HepG2 (cell line): ENCODE results near the gene COPS3. TPM values are rescaled to one million over a fixed set of nuclear protein-coding genes. Genes with fewer than 3 reads are reported as not detected.

ENCODE experiments used
- ATAC-seq: fragments of 200-7000 bp; cut with Tn5 transposase; 3 replicates; pipeline ENCODE4 v1.9.1; 2020; ENCODE audit warnings: mild to moderate bottlenecking, moderate library complexity
- BruUV-seq: library from RNA; stranded (reverse); fragments of 400-500 nt; replicated peaks from 2 replicates; lab custom pipeline; 2021; lab: Mats Ljungman, UMichigan
- CTCF ChIA-PET: fragments of 300-600 bp; formaldehyde crosslinking; extraction: SDS; loops from one replicate; lab custom pipeline; 2021; ENCODE audit warnings: low total read pairs, inconsistent platforms, low intra/inter-chr PET ratio; lab: Yijun Ruan, JAX
- POLR2A ChIA-PET: fragments of 350-600 bp; sonication (Branson Sonifier 250); formaldehyde crosslinking; loops from one replicate; lab custom pipeline; 2020; ENCODE audit warnings: antibody characterized with exemption, inconsistent platforms; lab: Yijun Ruan, JAX
- DNase-seq: peaks from one replicate; pipeline ENCODE4 v3.0.0-alpha.2; 2015; ENCODE audit warnings: low spot score
- FAIRE-seq: peaks from 3 replicates; lab custom pipeline; 2011; peaks lifted over from hg19 to GRCh38; lab: Jason Lieb, UNC
- H2AFZ ChIP-seq: one replicate; pipeline ENCODE4 v1.6.1; 2011; ENCODE audit warnings: low read length, inconsistent platforms
- H3K27ac ChIP-seq: fragments of 300-600 bp; 3 replicates; pipeline ENCODE4 v1.8.0; 2011; ENCODE audit warnings: mixed run types, mild to moderate bottlenecking, mixed read lengths, low read length, inconsistent platforms; ENCODE audit not compliant: insufficient read depth; ENCODE audit errors: extremely low read length
- H3K27me3 ChIP-seq, 2 experiments: fragments of 200-600 bp in 1 of 2; 2 replicates in 1 of 2; 3 replicates in 1 of 2; pipeline versions ENCODE4 v1.6.0 to v1.8.0; 2011; ENCODE audit warnings: low read length in 2 of 2, mild to moderate bottlenecking in 2 of 2, moderate library complexity in 2 of 2, inconsistent platforms in 1 of 2; ENCODE audit not compliant: insufficient read depth in 2 of 2, control insufficient read depth in 1 of 2
- H3K36me3 ChIP-seq, 2 experiments: fragments of 200-600 bp in 1 of 2; replicated peaks in 1 of 2; 2 replicates in 1 of 2; 3 replicates in 1 of 2; pipeline versions ENCODE4 v1.5.1 to v1.8.0; 2011; ENCODE audit warnings: low read length in 2 of 2, inconsistent platforms in 1 of 2; ENCODE audit not compliant: insufficient read depth in 2 of 2, control insufficient read depth in 1 of 2
- H3K4me1 ChIP-seq: 2 replicates; pipeline ENCODE4 v1.5.1; 2012; ENCODE audit warnings: low read length, inconsistent platforms; ENCODE audit not compliant: insufficient read depth
- H3K4me2 ChIP-seq: 2 replicates; pipeline ENCODE4 v1.6.0; 2011; ENCODE audit warnings: low read depth, low read length, inconsistent platforms
- H3K4me3 ChIP-seq, 3 experiments: fragments of 200-600 bp in 1 of 3; sonication (generic), shearing (Covaris generic) in 1 of 3; replicated peaks in 1 of 3; 2 replicates each; pipeline ENCODE4 v1.5.1; 2011 to 2016; ENCODE audit warnings: low read length in 3 of 3, inconsistent platforms in 2 of 3, low read depth in 2 of 3, mild to moderate bottlenecking in 2 of 3, control low read depth in 1 of 3, mixed read lengths in 1 of 3; ENCODE audit not compliant: insufficient read depth in 1 of 3
- H3K79me2 ChIP-seq: one replicate; pipeline ENCODE4 v1.6.1; 2011; ENCODE audit warnings: low read length, inconsistent platforms; ENCODE audit not compliant: insufficient read depth
- H3K9ac ChIP-seq: 2 replicates; pipeline ENCODE4 v1.6.0; 2011; ENCODE audit warnings: mild to moderate bottlenecking, low read depth, low read length, inconsistent platforms; ENCODE audit not compliant: insufficient read depth
- H3K9me3 ChIP-seq: 2 replicates; pipeline ENCODE4 v1.5.1; 2012; ENCODE audit warnings: mild to moderate bottlenecking, low read length
- H4K20me1 ChIP-seq: 2 replicates; pipeline ENCODE4 v1.6.0; 2011; ENCODE audit warnings: inconsistent platforms, mild to moderate bottlenecking, low read length, moderate library complexity; ENCODE audit not compliant: insufficient read depth
- NPAS2 ChIP-seq: sonication (generic); formaldehyde crosslinking; IDR thresholded peaks from 2 replicates; pipeline ENCODE4 v1.8.0; 2022; ENCODE audit warnings: mild to moderate bottlenecking, missing genetic modification reagents, borderline replicate concordance
- STAG1 ChIP-seq: sonication (generic); formaldehyde crosslinking; IDR thresholded peaks from 2 replicates; pipeline ENCODE4 v1.4.0; 2020; ENCODE audit warnings: missing genetic modification reagents
- ZNF335 ChIP-seq: sonication (generic); formaldehyde crosslinking; IDR thresholded peaks from 2 replicates; pipeline ENCODE4 v1.4.0; 2020; ENCODE audit warnings: missing genetic modification reagents
- ZNF362 ChIP-seq: sonication (generic); formaldehyde crosslinking; IDR thresholded peaks from 2 replicates; pipeline ENCODE4 v1.4.0; 2020; ENCODE audit warnings: missing genetic modification reagents, mild to moderate bottlenecking, borderline replicate concordance
- WGBS: methylation state at CpG from one replicate; pipeline ENCODE4 v1.1.6; 2017; ENCODE audit warnings: low lambda C conversion rate; 5-methylcytosine and 5-hydroxymethylcytosine counted together
- in situ Hi-C: cut with HindIII; loops from 2 replicates; pipeline ENCODE4 v1.10.0; 2017; ENCODE audit warnings: low pct_unique_long_range_greater_than_20kb; ENCODE audit not compliant: extremely low pct_ligation_motif_present
- intact Hi-C: fragments of 100-400 bp; cut with micrococcal nuclease; formaldehyde crosslinking; loops from one replicate; pipeline ENCODE4 v1.10.0; 2022; ENCODE audit not compliant: unreplicated experiment
- polyA plus RNA-seq, 8 experiments: library from polyadenylated mRNA; depleted of rRNA in 3 of 8; stranded (reverse) in 7 of 8; unstranded in 1 of 8; fragments of >200 nt; fragmentation: Illumina TruSeq in 4 of 8; extraction: Trizol in 4 of 8; gene quantifications; 2 replicates each; pipeline versions ENCODE4 v1.2.1 to v1.2.3, GENCODE V29; 2011 to 2016; ENCODE audit warnings: low read depth in 4 of 8, missing spikeins in 1 of 8, mixed read lengths in 1 of 8; ENCODE audit not compliant: insufficient read depth in 1 of 8
- total RNA-seq, 5 experiments: library from RNA; depleted of rRNA; stranded (reverse); fragments of >200 nt; fragmentation: Illumina TruSeq; extraction: Trizol; gene quantifications; 2 replicates each; pipeline ENCODE4 v1.2.3, GENCODE V29; 2016; ENCODE audit warnings: low read depth in 1 of 5
- TF ChIP-seq, protein P1 (sequence below): sonication (generic); formaldehyde crosslinking; IDR thresholded peaks from 2 replicates; pipeline ENCODE4 v1.5.0; 2020; ENCODE audit warnings: mild to moderate bottlenecking, missing genetic modification reagents, moderate library complexity

COPS3 gene
- total and polyA plus RNA-seq, 2 of the 13 experiments (the other 11 are each of a cell fraction or from before 2014, with no cell fraction given): 46.3 to 103 TPM

GRCh38 chr17:17269926-17270773 lies 10.9 kb downstream of the COPS3 start:
- FAIRE-seq: peak; percentile 56
- ChIA-PET POLR2A (no interaction called here), CTCF (interaction anchor here (1.2 kb wide), 1 partner anchor 43 kb away, joined by 4 read pairs; no protein-coding TSS in a partner anchor)
- Histone ChIP-seq H2AFZ (no peak overlapping the region), H3K9me3 (no peaks in the 10 kb centered on the region), H4K20me1 (no peaks in the 10 kb centered on the region), H3K4me3 (no peak overlapping the region), H3K27ac (no peak overlapping the region), H3K4me1 (no peaks in the 10 kb centered on the region), H3K79me2 (no peaks in the 10 kb centered on the region), H3K27me3 (no peaks in the 10 kb centered on the region), H3K36me3 (peaks cover 11 to 69% of the 10 kb centered on the region in 2 experiments), H3K9ac (no peak overlapping the region), H3K4me2 (no peak overlapping the region)
- in situ Hi-C loops (no loop called here), intact Hi-C loops (loop anchor here (5.0 kb wide), 1 partner anchor 42 kb away; no protein-coding TSS in a partner anchor)
- BruUV-seq: no TSS peak
- ATAC-seq: peak; percentile 44; the same call in 1 of the 3 replicates
- TF ChIP-seq ZNF335 (CRISPR knock-in tag) (no peak), NPAS2 (CRISPR knock-in tag) (no peak), ZNF362 (CRISPR knock-in tag) (peak; percentile 69; the same call in 1 of the 2 replicates), STAG1 (peak; percentile 55)
- TF ChIP-seq, protein P1, sequence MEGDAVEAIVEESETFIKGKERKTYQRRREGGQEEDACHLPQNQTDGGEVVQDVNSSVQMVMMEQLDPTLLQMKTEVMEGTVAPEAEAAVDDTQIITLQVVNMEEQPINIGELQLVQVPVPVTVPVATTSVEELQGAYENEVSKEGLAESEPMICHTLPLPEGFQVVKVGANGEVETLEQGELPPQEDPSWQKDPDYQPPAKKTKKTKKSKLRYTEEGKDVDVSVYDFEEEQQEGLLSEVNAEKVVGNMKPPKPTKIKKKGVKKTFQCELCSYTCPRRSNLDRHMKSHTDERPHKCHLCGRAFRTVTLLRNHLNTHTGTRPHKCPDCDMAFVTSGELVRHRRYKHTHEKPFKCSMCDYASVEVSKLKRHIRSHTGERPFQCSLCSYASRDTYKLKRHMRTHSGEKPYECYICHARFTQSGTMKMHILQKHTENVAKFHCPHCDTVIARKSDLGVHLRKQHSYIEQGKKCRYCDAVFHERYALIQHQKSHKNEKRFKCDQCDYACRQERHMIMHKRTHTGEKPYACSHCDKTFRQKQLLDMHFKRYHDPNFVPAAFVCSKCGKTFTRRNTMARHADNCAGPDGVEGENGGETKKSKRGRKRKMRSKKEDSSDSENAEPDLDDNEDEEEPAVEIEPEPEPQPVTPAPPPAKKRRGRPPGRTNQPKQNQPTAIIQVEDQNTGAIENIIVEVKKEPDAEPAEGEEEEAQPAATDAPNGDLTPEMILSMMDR: peak; percentile 44
- 92% methylated on average over 9 of the region's 9 CpGs for WGBS
- peak; percentile 30 for DNase-seq
